GM23338 (cell line): ENCODE results near the gene CLRN2. TPM values are rescaled to one million over a fixed set of nuclear protein-coding genes. Genes with fewer than 3 reads are reported as not detected.

Source experiments
- ATAC-seq: fragments of 200-7000 bp; cut with Tn5 transposase; 3 replicates; pipeline ENCODE4 v1.9.1; 2020
- DNase-seq: peaks from one replicate; pipeline ENCODE4 v3.0.0-alpha.2; 2015; ENCODE audit warnings: low spot score
- H2AFZ ChIP-seq: fragments of 200-600 bp; sonication (generic); 2 replicates; pipeline ENCODE4 v1.8.0; 2016; ENCODE audit warnings: antibody characterized with exemption, mild to moderate bottlenecking, moderate library complexity
- H3F3A ChIP-seq: fragments of 200-600 bp; sonication (generic); replicated peaks from 2 replicates; pipeline ENCODE4 v1.8.0; 2017; ENCODE audit warnings: antibody characterized with exemption, mixed run types, low read depth
- H3K27ac ChIP-seq: fragments of 200-600 bp; sonication (generic); 2 replicates; pipeline ENCODE4 v1.6.1; 2016; ENCODE audit warnings: low read depth
- H3K27me3 ChIP-seq: fragments of 200-600 bp; sonication (generic); 2 replicates; pipeline ENCODE4 v1.8.0; 2016; ENCODE audit warnings: mild to moderate bottlenecking, mixed run types, moderate library complexity; ENCODE audit not compliant: insufficient read depth
- H3K36me3 ChIP-seq: fragments of 200-600 bp; sonication (generic); 2 replicates; pipeline ENCODE4 v1.8.0; 2016; ENCODE audit warnings: mild to moderate bottlenecking; ENCODE audit not compliant: insufficient read depth
- H3K4me1 ChIP-seq: fragments of 200-600 bp; sonication (generic); 2 replicates; pipeline ENCODE4 v1.8.0; 2016; ENCODE audit warnings: mild to moderate bottlenecking, moderate library complexity; ENCODE audit not compliant: insufficient read depth
- H3K4me2 ChIP-seq: fragments of 200-600 bp; sonication (generic); 2 replicates; pipeline ENCODE4 v1.7.1; 2017; ENCODE audit warnings: mixed run types
- H3K4me3 ChIP-seq: fragments of 200-600 bp; sonication (generic); 2 replicates; pipeline ENCODE4 v1.6.1; 2016; ENCODE audit warnings: mixed run types
- H3K79me2 ChIP-seq: fragments of 200-600 bp; sonication (generic); replicated peaks from 2 replicates; pipeline ENCODE4 v1.8.0; 2017; ENCODE audit warnings: mild to moderate bottlenecking; ENCODE audit not compliant: insufficient read depth
- H3K9me2 ChIP-seq: fragments of 200-600 bp; sonication (generic); 2 replicates; pipeline ENCODE4 v1.8.0; 2017; ENCODE audit not compliant: insufficient read depth
- H4K20me1 ChIP-seq: fragments of 200-600 bp; sonication (generic); replicated peaks from 2 replicates; pipeline ENCODE4 v1.8.0; 2017; ENCODE audit warnings: mild to moderate bottlenecking; ENCODE audit not compliant: insufficient read depth
- H3K27ac Mint-ChIP-seq: 2 replicates; pipeline ENCODE4 v1.8.0; 2020; ENCODE audit warnings: inconsistent platforms, mild to moderate bottlenecking, moderate library complexity, mixed read lengths
- H3K27me3 Mint-ChIP-seq: 3 replicates; pipeline ENCODE4 v1.8.0; 2022; ENCODE audit warnings: low read depth, mild to moderate bottlenecking, moderate library complexity, mixed read lengths, inconsistent platforms; ENCODE audit not compliant: insufficient read depth, poor library complexity
- H3K36me3 Mint-ChIP-seq: 3 replicates; pipeline ENCODE4 v1.8.0; 2021; ENCODE audit warnings: low read depth, mild to moderate bottlenecking, inconsistent platforms, moderate library complexity, mixed read lengths
- H3K4me1 Mint-ChIP-seq: 3 replicates; pipeline ENCODE4 v1.8.0; 2020; ENCODE audit warnings: mild to moderate bottlenecking, inconsistent platforms, mixed read lengths
- H3K4me3 Mint-ChIP-seq: 3 replicates; pipeline ENCODE4 v1.8.0; 2021; ENCODE audit warnings: moderate library complexity, mild to moderate bottlenecking, inconsistent platforms, mixed read lengths
- H3K9me3 Mint-ChIP-seq: 3 replicates; pipeline ENCODE4 v1.8.0; 2020; ENCODE audit warnings: moderate library complexity, mild to moderate bottlenecking, inconsistent platforms, mixed read lengths
- CREB1 ChIP-seq: fragments of 250-450 bp; sonication (Bioruptor Pico); IDR thresholded peaks from 2 replicates; pipeline ENCODE4 v1.5.0; 2020; ENCODE audit warnings: low read depth, mild to moderate bottlenecking, moderate library complexity
- CTCF ChIP-seq, 2 experiments: fragments of 200-600 bp in 1 of 2; sonication (generic) in 1 of 2; conservative IDR thresholded peaks; 2 replicates each; pipeline versions ENCODE4 v1.5.1 to v1.6.1; 2016 to 2017; ENCODE audit warnings: antibody characterized with exemption in 2 of 2, low read depth in 2 of 2, mild to moderate bottlenecking in 2 of 2, moderate library complexity in 1 of 2
- ETS1 ChIP-seq: IDR thresholded peaks from 2 replicates; pipeline ENCODE4 v1.6.1; 2016; ENCODE audit warnings: antibody characterized with exemption
- EZH2 ChIP-seq: fragments of 200-600 bp; sonication (generic); IDR thresholded peaks from one replicate; pipeline ENCODE4 v1.8.0; 2017; ENCODE audit warnings: antibody characterized with exemption, mild to moderate bottlenecking, low read depth; ENCODE audit not compliant: unreplicated experiment
- EZH2phosphoT487 ChIP-seq: fragments of 200-600 bp; sonication (generic); IDR thresholded peaks from one replicate; pipeline ENCODE4 v1.8.1; 2018; ENCODE audit warnings: antibody characterized with exemption; ENCODE audit not compliant: unreplicated experiment
- JUNB ChIP-seq: IDR thresholded peaks from one replicate; pipeline ENCODE4 v1.6.1; 2016; ENCODE audit warnings: antibody characterized with exemption; ENCODE audit not compliant: unreplicated experiment
- NANOG ChIP-seq: IDR thresholded peaks from 2 replicates; pipeline ENCODE4 v1.6.1; 2016; ENCODE audit warnings: antibody characterized with exemption, borderline replicate concordance
- POLR2AphosphoS5 ChIP-seq: IDR thresholded peaks from 2 replicates; pipeline ENCODE4 v1.6.1; 2016; ENCODE audit warnings: antibody characterized with exemption, low read depth
- STAT1 ChIP-seq: IDR thresholded peaks from one replicate; pipeline ENCODE4 v1.6.1; 2016; ENCODE audit warnings: antibody characterized with exemption; ENCODE audit not compliant: unreplicated experiment
- ZNF114 ChIP-seq: fragments of 250-450 bp; sonication (Bioruptor Pico); IDR thresholded peaks from 2 replicates; pipeline ENCODE4 v1.5.0; 2020; ENCODE audit warnings: mild to moderate bottlenecking, moderate library complexity
- ZNF331 ChIP-seq: fragments of 250-450 bp; sonication (Bioruptor Pico); IDR thresholded peaks from 2 replicates; pipeline ENCODE4 v1.5.0; 2020; ENCODE audit warnings: low read depth, mild to moderate bottlenecking, moderate library complexity
- ZNF462 ChIP-seq: fragments of 250-450 bp; sonication (Bioruptor Pico); IDR thresholded peaks from 2 replicates; pipeline ENCODE4 v1.5.0; 2020; ENCODE audit warnings: mild to moderate bottlenecking, moderate library complexity
- polyA plus RNA-seq: library from polyadenylated mRNA; unstranded; fragments of >200 nt; fragmentation: Nextera tagmentation; extraction: Ambion mirVana; gene quantifications from 2 replicates; pipeline ENCODE4 v1.2.1, GENCODE V29; 2016
- total RNA-seq: library from RNA; depleted of rRNA; stranded (reverse); fragments of >200 nt; shearing (Covaris generic); gene quantifications from 2 replicates; pipeline ENCODE4 v1.2.3, GENCODE V29; 2014
- TF ChIP-seq, protein P1 (sequence below): IDR thresholded peaks from one replicate; pipeline ENCODE4 v1.6.1; 2018; ENCODE audit warnings: antibody characterized with exemption; ENCODE audit not compliant: unreplicated experiment

The CLRN2 gene
- total and polyA plus RNA-seq, 2 experiments from 2014 or later = not detected

- no peak for DNase-seq
- no peak for TF ChIP-seq CREB1
- TF ChIP-seq JUNB = no peak
- no peak for TF ChIP-seq ZNF114 (CRISPR knock-in tag)
- no peak for TF ChIP-seq POLR2AphosphoS5
- no peak for TF ChIP-seq ZNF331 (CRISPR knock-in tag)
- TF ChIP-seq NANOG = no peak
- no peak for TF ChIP-seq CTCF (conservative IDR thresholded peaks at IDR 0.05; ENCODE audit: low read depth in 2 of 2)
- no peak for TF ChIP-seq ZNF462
- TF ChIP-seq ETS1 = no peak
- no peak for TF ChIP-seq STAT1
- TF ChIP-seq EZH2 = no peak
- no peak for TF ChIP-seq EZH2phosphoT487
- TF ChIP-seq, protein P1, sequence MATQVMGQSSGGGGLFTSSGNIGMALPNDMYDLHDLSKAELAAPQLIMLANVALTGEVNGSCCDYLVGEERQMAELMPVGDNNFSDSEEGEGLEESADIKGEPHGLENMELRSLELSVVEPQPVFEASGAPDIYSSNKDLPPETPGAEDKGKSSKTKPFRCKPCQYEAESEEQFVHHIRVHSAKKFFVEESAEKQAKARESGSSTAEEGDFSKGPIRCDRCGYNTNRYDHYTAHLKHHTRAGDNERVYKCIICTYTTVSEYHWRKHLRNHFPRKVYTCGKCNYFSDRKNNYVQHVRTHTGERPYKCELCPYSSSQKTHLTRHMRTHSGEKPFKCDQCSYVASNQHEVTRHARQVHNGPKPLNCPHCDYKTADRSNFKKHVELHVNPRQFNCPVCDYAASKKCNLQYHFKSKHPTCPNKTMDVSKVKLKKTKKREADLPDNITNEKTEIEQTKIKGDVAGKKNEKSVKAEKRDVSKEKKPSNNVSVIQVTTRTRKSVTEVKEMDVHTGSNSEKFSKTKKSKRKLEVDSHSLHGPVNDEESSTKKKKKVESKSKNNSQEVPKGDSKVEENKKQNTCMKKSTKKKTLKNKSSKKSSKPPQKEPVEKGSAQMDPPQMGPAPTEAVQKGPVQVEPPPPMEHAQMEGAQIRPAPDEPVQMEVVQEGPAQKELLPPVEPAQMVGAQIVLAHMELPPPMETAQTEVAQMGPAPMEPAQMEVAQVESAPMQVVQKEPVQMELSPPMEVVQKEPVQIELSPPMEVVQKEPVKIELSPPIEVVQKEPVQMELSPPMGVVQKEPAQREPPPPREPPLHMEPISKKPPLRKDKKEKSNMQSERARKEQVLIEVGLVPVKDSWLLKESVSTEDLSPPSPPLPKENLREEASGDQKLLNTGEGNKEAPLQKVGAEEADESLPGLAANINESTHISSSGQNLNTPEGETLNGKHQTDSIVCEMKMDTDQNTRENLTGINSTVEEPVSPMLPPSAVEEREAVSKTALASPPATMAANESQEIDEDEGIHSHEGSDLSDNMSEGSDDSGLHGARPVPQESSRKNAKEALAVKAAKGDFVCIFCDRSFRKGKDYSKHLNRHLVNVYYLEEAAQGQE = no peak
- Histone ChIP-seq H3K4me2 (no peak overlapping the region), H2AFZ (no peak overlapping the region), H3K9me2 (no peaks in the 10 kb centered on the region), H3K27me3 (no peaks in the 10 kb centered on the region), H4K20me1 (no peaks in the 10 kb centered on the region), H3F3A (no peaks in the 10 kb centered on the region), H3K4me1 (no peaks in the 10 kb centered on the region), H3K4me3 (no peak overlapping the region), H3K36me3 (no peaks in the 10 kb centered on the region), H3K79me2 (no peaks in the 10 kb centered on the region), H3K27ac (no peak overlapping the region)
- no peak overlapping the region for H3K27ac Mint-ChIP-seq
- no peaks in the 10 kb centered on the region for H3K9me3 Mint-ChIP-seq
- no peak overlapping the region for H3K4me3 Mint-ChIP-seq
- no peaks in the 10 kb centered on the region for H3K27me3 Mint-ChIP-seq
- no peaks in the 10 kb centered on the region for H3K4me1 Mint-ChIP-seq
- peak; percentile 53 for ATAC-seq
- no peaks in the 10 kb centered on the region for H3K36me3 Mint-ChIP-seq
These were observed 46.4 kb downstream of the CLRN2 start for GRCh38 chr4:17561195-17561909.
